ENCODE measurements around the gene ZNF814. TPM values are rescaled to one million over a fixed set of nuclear protein-coding genes. Genes with fewer than 3 reads are reported as not detected.
"Not testable (repeated sequence)": the region's sequence is repeated elsewhere in the genome, so short reads cannot be mapped to it uniquely, and the experiment has no call there.

The ZNF814 gene
- total RNA-seq, 2 donors from 2014 or later: 16.2 to 21.5 TPM

GRCh38 chr19:57886046-57886445 lies 2.8 kb downstream of the ZNF814 start:
- Mint-ChIP-seq H3K36me3 (ENCODE audit: low read depth) (peaks cover 67% of the 10 kb centered on the region), H3K4me1 (peaks cover 13% of the 10 kb centered on the region), H3K27ac (no peak overlapping the region), H3K27me3 (no peaks in the 10 kb centered on the region), H3K4me3 (peak overlapping the region; percentile 2), H3K9me3 (peaks cover 7% of the 10 kb centered on the region)
- ATAC-seq (replicated peaks): no peak

- not testable (repeated sequence) for H3K27me3 Mint-ChIP-seq; H3K4me3 Mint-ChIP-seq; ATAC-seq (replicated peaks); H3K27ac Mint-ChIP-seq; H3K4me1 Mint-ChIP-seq
- H3K9me3 Mint-ChIP-seq: peaks cover 16% of the 10 kb centered on the region
- H3K36me3 Mint-ChIP-seq (ENCODE audit: low read depth): peaks cover 73% of the 10 kb centered on the region
Observed at GRCh38 chr19:57873883-57874799, 14.7 kb downstream of the ZNF814 start.

- H3K27me3 Mint-ChIP-seq: no peaks in the 10 kb centered on the region
- no peak for ATAC-seq (replicated peaks)
- peaks cover 4% of the 10 kb centered on the region for H3K4me1 Mint-ChIP-seq
- peaks cover 16% of the 10 kb centered on the region for H3K9me3 Mint-ChIP-seq
- no peak overlapping the region for H3K4me3 Mint-ChIP-seq
- H3K36me3 Mint-ChIP-seq (ENCODE audit: low read depth): peaks cover 75% of the 10 kb centered on the region
- no peak overlapping the region for H3K27ac Mint-ChIP-seq
Observed at GRCh38 chr19:57872450-57872849, 16.4 kb downstream of the ZNF814 start.

- Mint-ChIP-seq H3K27ac (no peak overlapping the region), H3K36me3 (ENCODE audit: low read depth) (peaks cover 75% of the 10 kb centered on the region), H3K9me3 (peaks cover 11% of the 10 kb centered on the region), H3K4me3 (no peak overlapping the region), H3K27me3 (no peaks in the 10 kb centered on the region), H3K4me1 (peaks cover under 1% of the 10 kb centered on the region)
- ATAC-seq (replicated peaks): no peak
Observed at GRCh38 chr19:57870225-57870624, 18.6 kb downstream of the ZNF814 start.

- Mint-ChIP-seq H3K9me3 (peaks cover 10% of the 10 kb centered on the region), H3K36me3 (ENCODE audit: low read depth) (peaks cover 75% of the 10 kb centered on the region)
- not testable (repeated sequence) for H3K27ac Mint-ChIP-seq; ATAC-seq (replicated peaks); H3K4me3 Mint-ChIP-seq; H3K27me3 Mint-ChIP-seq; H3K4me1 Mint-ChIP-seq
Observed at GRCh38 chr19:57869655-57870054, 19.2 kb downstream of the ZNF814 start.

GRCh38 chr19:57867868-57868492 lies 20.9 kb downstream of the ZNF814 start:
- H3K27ac Mint-ChIP-seq: no peak overlapping the region
- H3K4me1 Mint-ChIP-seq: no peaks in the 10 kb centered on the region
- H3K27me3 Mint-ChIP-seq: no peaks in the 10 kb centered on the region
- no peak overlapping the region for H3K4me3 Mint-ChIP-seq
- peaks cover 8% of the 10 kb centered on the region for H3K9me3 Mint-ChIP-seq
- peaks cover 75% of the 10 kb centered on the region for H3K36me3 Mint-ChIP-seq (ENCODE audit: low read depth)
- ATAC-seq (replicated peaks): no peak

- H3K4me1 Mint-ChIP-seq; H3K27ac Mint-ChIP-seq; H3K27me3 Mint-ChIP-seq; H3K4me3 Mint-ChIP-seq; H3K9me3 Mint-ChIP-seq; ATAC-seq (replicated peaks): not testable (repeated sequence)
- peaks cover 96% of the 10 kb centered on the region for H3K36me3 Mint-ChIP-seq (ENCODE audit: low read depth)
Observed at GRCh38 chr19:57862351-57862750, 26.5 kb downstream of the ZNF814 start.

GRCh38 chr19:57854117-57854516 lies 34.7 kb downstream of the ZNF814 start:
- H3K9me3 Mint-ChIP-seq; H3K27ac Mint-ChIP-seq; H3K27me3 Mint-ChIP-seq; ATAC-seq (replicated peaks); H3K4me3 Mint-ChIP-seq: not testable (repeated sequence)
- Mint-ChIP-seq H3K4me1 (peaks cover 18% of the 10 kb centered on the region), H3K36me3 (ENCODE audit: low read depth) (peaks cover 84% of the 10 kb centered on the region)

- H3K27me3 Mint-ChIP-seq; ATAC-seq (replicated peaks); H3K9me3 Mint-ChIP-seq; H3K27ac Mint-ChIP-seq: not testable (repeated sequence)
- Mint-ChIP-seq H3K4me3 (peak overlapping the region; percentile 96), H3K36me3 (ENCODE audit: low read depth) (peaks cover 68% of the 10 kb centered on the region), H3K4me1 (peaks cover 18% of the 10 kb centered on the region)
Observed at GRCh38 chr19:57851812-57852603, 36.8 kb downstream of the ZNF814 start.

GRCh38 chr19:57850553-57851017 lies 38.3 kb downstream of the ZNF814 start:
- peaks cover 3% of the 10 kb centered on the region for H3K9me3 Mint-ChIP-seq
- H3K4me1 Mint-ChIP-seq: peaks cover 18% of the 10 kb centered on the region
- no peak for ATAC-seq (replicated peaks)
- H3K27ac Mint-ChIP-seq: peak overlapping the region; percentile 86
- no peaks in the 10 kb centered on the region for H3K27me3 Mint-ChIP-seq
- H3K4me3 Mint-ChIP-seq: peak overlapping the region; percentile 96
- H3K36me3 Mint-ChIP-seq (ENCODE audit: low read depth): peaks cover 61% of the 10 kb centered on the region

- peaks cover 18% of the 10 kb centered on the region for H3K4me1 Mint-ChIP-seq
- H3K4me3 Mint-ChIP-seq: peak within 1 kb of the TSS; percentile 96
- not testable (repeated sequence) for H3K9me3 Mint-ChIP-seq, H3K27me3 Mint-ChIP-seq
- H3K27ac Mint-ChIP-seq: peak within 1 kb of the TSS; percentile 86
- peaks cover 61% of the 10 kb centered on the region for H3K36me3 Mint-ChIP-seq (ENCODE audit: low read depth)
- ATAC-seq (replicated peaks): peak; percentile 99
Observed at GRCh38 chr19:57849666-57850473, 39.0 kb downstream of the ZNF814 start, which contains the start of gene ZNF587. ZNF587 (plus strand) TSS chr19:57849859; CDS start chr19:57850039, 180 bp downstream.

- peak; percentile 39 for ATAC-seq (replicated peaks)
- H3K27me3 Mint-ChIP-seq, H3K9me3 Mint-ChIP-seq: not testable (repeated sequence)
- Mint-ChIP-seq H3K4me3 (peak overlapping the region; percentile 96), H3K36me3 (ENCODE audit: low read depth) (peaks cover 62% of the 10 kb centered on the region), H3K27ac (peak overlapping the region; percentile 86), H3K4me1 (peaks cover 18% of the 10 kb centered on the region)
Observed at GRCh38 chr19:57849162-57849665, 39.6 kb downstream of the ZNF814 start.

GRCh38 chr19:57847164-57847563 lies 41.7 kb downstream of the ZNF814 start:
- H3K4me1 Mint-ChIP-seq: peaks cover 14% of the 10 kb centered on the region
- not testable (repeated sequence) for H3K27me3 Mint-ChIP-seq; H3K9me3 Mint-ChIP-seq; H3K4me3 Mint-ChIP-seq; H3K27ac Mint-ChIP-seq; ATAC-seq (replicated peaks)
- peaks cover 63% of the 10 kb centered on the region for H3K36me3 Mint-ChIP-seq (ENCODE audit: low read depth)

Data from activated T-helper 17 cell treated with anti-CD3 and anti-CD28 coated beads, Interleukin-2, amount 50 U/mL, for 72 hours (primary cell).